Smooth muscle cell (in vitro differentiated cells): ENCODE data around the gene CRTC3. TPM values are rescaled to one million over a fixed set of nuclear protein-coding genes. Genes with fewer than 3 reads are reported as not detected.
A peak's percentile ranks its signal among the peaks of the same experiment; 100 is the strongest.

Experiments used
- DNase-seq: peaks from one replicate; lab custom pipeline; 2025; ENCODE audit not compliant: unreplicated experiment; lab: John Stamatoyannopoulos, UW
- H2AFZ ChIP-seq: fragments of 200-600 bp; sonication (generic); 2 replicates; pipeline ENCODE4 v1.6.0; 2016; ENCODE audit warnings: antibody characterized with exemption, low read depth, mild to moderate bottlenecking
- H3F3A ChIP-seq: fragments of 200-600 bp; sonication (generic); 2 replicates; pipeline ENCODE4 v1.6.0; 2017; ENCODE audit warnings: antibody characterized with exemption, low read depth
- H3K27ac ChIP-seq: fragments of 200-600 bp; sonication (generic); 2 replicates; pipeline ENCODE4 v1.5.1; 2016; ENCODE audit warnings: low read depth, mild to moderate bottlenecking
- H3K27me3 ChIP-seq: fragments of 200-600 bp; sonication (generic); 2 replicates; pipeline ENCODE4 v1.6.1; 2016; ENCODE audit warnings: low read depth, mild to moderate bottlenecking
- H3K36me3 ChIP-seq: fragments of 200-600 bp; sonication (generic); 2 replicates; pipeline ENCODE4 v1.5.1; 2016; ENCODE audit warnings: low read depth
- H3K4me1 ChIP-seq: fragments of 200-600 bp; sonication (generic); 2 replicates; pipeline ENCODE4 v1.5.1; 2016; ENCODE audit warnings: low read depth
- H3K4me2 ChIP-seq: fragments of 200-600 bp; sonication (generic); 2 replicates; pipeline ENCODE4 v1.6.0; 2016; ENCODE audit warnings: mild to moderate bottlenecking
- H3K4me3 ChIP-seq: fragments of 200-600 bp; sonication (generic); 2 replicates; pipeline ENCODE4 v1.5.1; 2016; ENCODE audit warnings: mild to moderate bottlenecking
- H3K79me2 ChIP-seq: fragments of 200-600 bp; sonication (generic); 2 replicates; pipeline ENCODE4 v1.6.0; 2016; ENCODE audit warnings: low read depth, mild to moderate bottlenecking
- H3K9ac ChIP-seq: fragments of 200-600 bp; sonication (generic); 2 replicates; pipeline ENCODE4 v1.6.0; 2016; ENCODE audit warnings: low read depth
- H3K9me3 ChIP-seq: fragments of 200-600 bp; sonication (generic); replicated peaks from 2 replicates; pipeline ENCODE4 v1.5.1; 2016; ENCODE audit warnings: low read depth
- H4K20me1 ChIP-seq: fragments of 200-600 bp; sonication (generic); 2 replicates; pipeline ENCODE4 v1.6.0; 2016; ENCODE audit warnings: low read depth
- WGBS: methylation state at CpG from one replicate; pipeline ENCODE4 v1.1.7; 2016; ENCODE audit warnings: low lambda C conversion rate; 5-methylcytosine and 5-hydroxymethylcytosine counted together
- polyA plus RNA-seq: library from polyadenylated mRNA; unstranded; fragments of >200 nt; fragmentation: Nextera tagmentation; extraction: Ambion mirVana; gene quantifications from 2 replicates; pipeline ENCODE4 v1.2.1, GENCODE V29; 2016
- total RNA-seq: library from RNA; depleted of rRNA; stranded (reverse); fragments of >200 nt; gene quantifications from 2 replicates; pipeline ENCODE4 v1.2.3, GENCODE V29; 2014
- TF ChIP-seq, protein P1 (sequence below): fragments of 200-600 bp; sonication (generic); IDR thresholded peaks from 2 replicates; pipeline ENCODE4 v1.5.1; 2017; ENCODE audit warnings: borderline replicate concordance, mild to moderate bottlenecking, antibody characterized with exemption; ENCODE audit not compliant: insufficient read depth, poor library complexity, severe bottlenecking

CRTC3 gene
- total and polyA plus RNA-seq, 2 experiments from 2014 or later, result 12.2 to 12.5 TPM

DNA sequence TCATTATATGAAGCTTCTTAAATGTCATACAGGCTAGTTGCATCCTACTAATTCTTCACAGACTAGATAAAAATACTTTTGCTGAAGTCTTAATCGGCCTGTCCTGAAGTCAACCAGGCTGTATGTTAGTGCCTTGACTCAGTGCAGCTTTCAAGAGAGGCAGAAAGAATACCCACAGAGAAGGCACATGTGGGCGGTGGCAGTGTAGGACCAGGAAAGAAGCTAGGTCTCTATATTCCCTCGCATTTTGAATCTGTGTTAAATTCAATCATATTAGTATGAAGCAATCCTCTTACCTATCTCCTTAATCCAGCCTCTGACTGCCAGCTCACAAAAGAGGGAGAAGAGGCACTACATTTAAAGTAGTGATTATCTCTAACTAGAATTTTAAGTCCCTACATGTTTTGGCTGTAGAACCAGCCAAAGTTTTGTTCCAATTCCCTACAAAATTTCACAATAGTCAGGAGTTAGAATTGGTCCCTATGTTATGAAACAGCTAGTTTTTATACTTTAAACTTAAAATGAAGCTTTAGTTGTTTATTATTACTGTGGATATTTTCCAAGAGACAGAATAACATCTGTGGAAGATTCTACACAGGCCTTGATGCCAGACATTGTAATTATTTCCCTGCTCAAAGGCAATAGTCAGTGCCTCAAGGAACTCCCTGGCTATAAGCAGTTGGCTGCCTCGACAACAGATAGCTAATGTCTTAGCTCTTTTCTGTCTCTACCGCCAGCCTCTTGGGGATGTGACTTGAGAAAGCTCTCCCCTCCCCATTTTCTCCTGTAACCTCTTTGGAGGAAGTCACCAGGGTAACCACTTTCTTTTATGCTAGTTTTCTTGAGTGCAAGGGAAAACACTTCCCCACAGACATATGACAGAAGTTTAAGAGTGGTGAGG lies 31.9 kb downstream of the CRTC3 start:
- H3K4me2 ChIP-seq, result no peak overlapping the region
- no peaks in the 10 kb centered on the region for H3K27me3 ChIP-seq
- no peaks in the 10 kb centered on the region for H3K36me3 ChIP-seq
- peak overlapping the region; percentile 33 for H3K27ac ChIP-seq
- H3F3A ChIP-seq, result peaks cover 4% of the 10 kb centered on the region
- no peak overlapping the region for H2AFZ ChIP-seq
- no peak overlapping the region for H3K4me3 ChIP-seq
- peaks cover 14% of the 10 kb centered on the region for H3K79me2 ChIP-seq
- peaks cover 30% of the 10 kb centered on the region for H3K4me1 ChIP-seq
- TF ChIP-seq, protein P1, sequence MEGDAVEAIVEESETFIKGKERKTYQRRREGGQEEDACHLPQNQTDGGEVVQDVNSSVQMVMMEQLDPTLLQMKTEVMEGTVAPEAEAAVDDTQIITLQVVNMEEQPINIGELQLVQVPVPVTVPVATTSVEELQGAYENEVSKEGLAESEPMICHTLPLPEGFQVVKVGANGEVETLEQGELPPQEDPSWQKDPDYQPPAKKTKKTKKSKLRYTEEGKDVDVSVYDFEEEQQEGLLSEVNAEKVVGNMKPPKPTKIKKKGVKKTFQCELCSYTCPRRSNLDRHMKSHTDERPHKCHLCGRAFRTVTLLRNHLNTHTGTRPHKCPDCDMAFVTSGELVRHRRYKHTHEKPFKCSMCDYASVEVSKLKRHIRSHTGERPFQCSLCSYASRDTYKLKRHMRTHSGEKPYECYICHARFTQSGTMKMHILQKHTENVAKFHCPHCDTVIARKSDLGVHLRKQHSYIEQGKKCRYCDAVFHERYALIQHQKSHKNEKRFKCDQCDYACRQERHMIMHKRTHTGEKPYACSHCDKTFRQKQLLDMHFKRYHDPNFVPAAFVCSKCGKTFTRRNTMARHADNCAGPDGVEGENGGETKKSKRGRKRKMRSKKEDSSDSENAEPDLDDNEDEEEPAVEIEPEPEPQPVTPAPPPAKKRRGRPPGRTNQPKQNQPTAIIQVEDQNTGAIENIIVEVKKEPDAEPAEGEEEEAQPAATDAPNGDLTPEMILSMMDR, result no peak
- no peak for DNase-seq
- H3K9ac ChIP-seq, result no peak overlapping the region
- no peaks in the 10 kb centered on the region for H3K9me3 ChIP-seq
- peaks cover 19% of the 10 kb centered on the region for H4K20me1 ChIP-seq
- 75% methylated on average over 5 of the region's 5 CpGs for WGBS

DNA sequence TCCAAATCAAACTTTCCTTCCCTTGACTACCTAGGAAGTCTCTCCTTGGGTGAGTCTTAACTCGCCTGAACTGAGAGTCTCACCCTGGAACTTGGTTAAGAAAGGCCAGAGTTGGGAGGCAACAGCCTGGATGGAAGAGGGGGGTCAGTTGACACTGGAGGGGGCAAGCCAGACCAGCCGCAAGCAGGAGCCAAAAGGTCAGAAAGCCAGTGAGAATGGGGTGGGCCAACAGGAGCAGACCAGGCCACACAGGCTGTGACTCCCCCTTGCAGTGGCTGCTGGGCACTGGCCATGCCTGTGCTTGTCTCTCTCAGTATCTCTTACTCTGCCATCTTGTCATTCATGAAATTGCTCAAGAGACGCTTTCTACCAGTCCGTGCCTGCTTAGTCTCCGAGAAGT lies 32.9 kb downstream of the CRTC3 start:
- Histone ChIP-seq H2AFZ (no peak overlapping the region), H3K9ac (no peak overlapping the region), H3K4me2 (no peak overlapping the region), H3K4me3 (no peak overlapping the region), H3K36me3 (no peaks in the 10 kb centered on the region), H4K20me1 (peaks cover 19% of the 10 kb centered on the region), H3K9me3 (no peaks in the 10 kb centered on the region), H3K27me3 (no peaks in the 10 kb centered on the region), H3F3A (peaks cover 4% of the 10 kb centered on the region), H3K27ac (no peak overlapping the region), H3K4me1 (peaks cover 29% of the 10 kb centered on the region), H3K79me2 (peaks cover 14% of the 10 kb centered on the region)
- DNase-seq, result no peak
- TF ChIP-seq, protein P1, result no peak
- WGBS, result 91% methylated on average over 5 of the region's 5 CpGs

DNA sequence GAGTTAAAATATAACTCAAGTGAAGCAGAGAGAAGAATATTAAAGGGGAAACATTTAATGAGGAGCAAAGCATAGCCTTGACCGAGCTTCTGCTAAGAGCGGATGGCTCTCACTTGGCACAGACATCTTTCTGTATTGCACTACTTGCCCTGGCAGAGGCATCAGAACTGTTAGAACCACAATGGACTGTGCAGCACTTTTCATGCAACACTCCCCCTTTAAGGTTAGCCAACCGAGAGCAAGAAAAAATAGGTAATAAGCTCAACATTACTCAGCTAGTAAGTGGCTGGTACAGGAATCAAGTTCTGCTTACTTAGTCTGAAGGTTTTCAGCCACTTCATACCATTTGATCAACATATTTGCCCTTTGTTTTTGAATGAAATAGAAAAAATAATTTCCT lies 33.7 kb downstream of the CRTC3 start:
- no peaks in the 10 kb centered on the region for H3K9me3 ChIP-seq
- H3K9ac ChIP-seq, result no peak overlapping the region
- no peak overlapping the region for H3K4me3 ChIP-seq
- WGBS, result 97% methylated on average over 3 of the region's 3 CpGs
- H3K36me3 ChIP-seq, result no peaks in the 10 kb centered on the region
- TF ChIP-seq, protein P1, result no peak
- peaks cover 19% of the 10 kb centered on the region for H4K20me1 ChIP-seq
- no peak for DNase-seq
- no peak overlapping the region for H2AFZ ChIP-seq
- peaks cover 4% of the 10 kb centered on the region for H3F3A ChIP-seq
- H3K27me3 ChIP-seq, result no peaks in the 10 kb centered on the region
- H3K79me2 ChIP-seq, result peaks cover 14% of the 10 kb centered on the region
- H3K4me2 ChIP-seq, result no peak overlapping the region
- H3K27ac ChIP-seq, result no peak overlapping the region
- H3K4me1 ChIP-seq, result peaks cover 21% of the 10 kb centered on the region

DNA sequence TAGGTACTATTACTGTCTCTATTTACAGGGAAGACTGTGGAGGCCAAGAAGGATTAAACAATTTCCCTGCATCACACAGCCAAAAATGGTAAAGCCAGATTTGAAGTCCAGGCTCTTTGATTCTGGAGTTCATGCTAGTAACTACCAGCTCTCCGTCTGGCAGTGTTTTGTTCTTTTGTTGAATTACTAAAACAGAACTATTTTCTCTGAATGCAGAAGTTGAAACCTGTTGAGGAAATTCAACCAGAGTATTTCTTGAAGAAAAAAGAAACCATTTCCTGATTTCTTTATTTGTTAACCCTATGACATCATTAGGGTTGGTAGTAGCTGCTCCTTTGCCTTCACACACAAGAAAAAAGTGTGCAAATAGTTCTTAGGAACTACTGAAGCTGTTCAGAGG lies 34.3 kb downstream of the CRTC3 start:
- no peak for DNase-seq
- Histone ChIP-seq H3K4me3 (no peak overlapping the region), H3F3A (peaks cover 4% of the 10 kb centered on the region), H3K9ac (no peak overlapping the region), H3K27me3 (no peaks in the 10 kb centered on the region), H2AFZ (no peak overlapping the region), H3K36me3 (no peaks in the 10 kb centered on the region), H3K9me3 (no peaks in the 10 kb centered on the region), H3K4me2 (no peak overlapping the region), H3K4me1 (peaks cover 21% of the 10 kb centered on the region), H4K20me1 (peaks cover 19% of the 10 kb centered on the region), H3K27ac (no peak overlapping the region), H3K79me2 (peaks cover 11% of the 10 kb centered on the region)
- WGBS, result 85% methylated on average over 1 of the region's 1 CpG
- TF ChIP-seq, protein P1, result no peak
